Psoas muscle (tissue), 8 donors: ENCODE results near the gene TADA1. TPM values are rescaled to one million over a fixed set of nuclear protein-coding genes. Genes with fewer than 3 reads are reported as not detected.
A peak's percentile ranks its signal among the peaks of the same experiment; 100 is the strongest.

Source experiments
- ATAC-seq, 4 donors: fragments of 200-7000 bp; cut with Tn5 transposase; one replicate each; pipeline ENCODE4 v1.9.1; 2020; ENCODE audit warnings: moderate library complexity in 3 of 4, mild to moderate bottlenecking in 2 of 4
- DNase-seq, 2 donors: peaks; one replicate each; pipeline ENCODE4 v3.0.0-alpha.2; 2020
- H3K27ac ChIP-seq: fragments of 200-600 bp; one replicate; pipeline ENCODE4 v1.8.0; 2022
- H3K27me3 ChIP-seq, 3 donors: fragments of 200-600 bp in 1 of 3; one replicate each; pipeline versions ENCODE4 v1.6.1 to v1.8.0; 2013 to 2022; ENCODE audit warnings: low read length in 2 of 3, mild to moderate bottlenecking in 2 of 3, moderate library complexity in 1 of 3; ENCODE audit not compliant: insufficient read depth in 3 of 3
- H3K36me3 ChIP-seq, 2 donors: fragments of 200-600 bp in 1 of 2; one replicate each; pipeline versions ENCODE4 v1.6.1 to v1.8.0; 2013 to 2022; ENCODE audit warnings: low read depth in 1 of 2, mild to moderate bottlenecking in 1 of 2, moderate library complexity in 1 of 2; ENCODE audit not compliant: insufficient read depth in 1 of 2
- H3K4me1 ChIP-seq: fragments of 200-600 bp; one replicate; pipeline ENCODE4 v1.8.0; 2022
- H3K4me3 ChIP-seq: fragments of 200-600 bp; one replicate; pipeline ENCODE4 v1.8.0; 2022; ENCODE audit warnings: mild to moderate bottlenecking
- H3K9me3 ChIP-seq: fragments of 200-600 bp; one replicate; pipeline ENCODE4 v1.8.0; 2022
- WGBS, 3 donors: extraction: QIAGEN DNeasy Blood & Tissue Kit; methylation state at CpG; one replicate each; pipeline versions ENCODE4 v1.1.6 to v1.1.7; 2013; 5-methylcytosine and 5-hydroxymethylcytosine counted together
- intact Hi-C, 2 donors: fragments of 100-400 bp; cut with DNase I; formaldehyde crosslinking; loops; one replicate each; pipeline versions ENCODE4 v1.11.0 to v1.14.2; 2022
- polyA plus RNA-seq, 3 donors: library from polyadenylated mRNA; stranded (reverse); fragments of 200-250 nt; gene quantifications; one replicate each; pipeline ENCODE4 v1.2.3, GENCODE V29; 2013
- total RNA-seq, 4 donors: library from RNA; stranded (reverse); fragmentation: NEBNext Ultra II Directional in 2 of 4; extraction: Animal tissue kit (Norgen Biotek cat#: 25700) in 2 of 4; gene quantifications; one replicate each; pipeline versions ENCODE4 v1.2.1 to v1.2.4, GENCODE V29; 2021 to 2023
- TF ChIP-seq, protein P1 (sequence below): fragments of 200-600 bp; IDR thresholded peaks from one replicate; pipeline ENCODE4 v1.8.0; 2022; ENCODE audit warnings: antibody characterized with exemption
- donor health status: healthy with polysubstance abuse.
- donor health status: DM: no; HTN: no; CAD: no; lungs with moderate emphysema.
- donor health status: Bipolar disorder and iron deficiency.
- donor health status: healthy.
- donor health status: DM: yes; HTN: yes; CAD: no.
- donor health status: DM: no; HTN: no; CAD: no.
- donor health status: DM: no; HTN: no; CAD: no.
- donor health status: DM: yes; HTN: yes; CAD: no.

The TADA1 gene
- total and polyA plus RNA-seq, 7 donors: 7.3 to 9.9 (median 8.3) TPM

DNA sequence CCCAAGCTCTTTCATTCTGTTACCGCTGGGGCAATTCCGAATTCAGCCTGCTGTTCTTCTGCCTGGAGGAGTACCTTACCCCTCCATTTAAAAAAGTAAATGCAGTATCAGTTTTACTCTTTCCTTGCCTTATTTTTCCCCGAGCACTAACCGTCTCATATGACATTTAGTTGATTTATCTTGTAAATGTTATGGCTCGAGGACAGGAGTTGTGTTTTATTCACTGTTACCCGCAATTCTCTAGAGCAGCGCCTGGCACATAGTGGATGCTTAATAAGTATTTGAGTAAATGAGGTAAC, 425 bp upstream of the TADA1 start:
- H3K9me3 ChIP-seq: no peaks in the 10 kb centered on the region
- TF ChIP-seq, protein P1, sequence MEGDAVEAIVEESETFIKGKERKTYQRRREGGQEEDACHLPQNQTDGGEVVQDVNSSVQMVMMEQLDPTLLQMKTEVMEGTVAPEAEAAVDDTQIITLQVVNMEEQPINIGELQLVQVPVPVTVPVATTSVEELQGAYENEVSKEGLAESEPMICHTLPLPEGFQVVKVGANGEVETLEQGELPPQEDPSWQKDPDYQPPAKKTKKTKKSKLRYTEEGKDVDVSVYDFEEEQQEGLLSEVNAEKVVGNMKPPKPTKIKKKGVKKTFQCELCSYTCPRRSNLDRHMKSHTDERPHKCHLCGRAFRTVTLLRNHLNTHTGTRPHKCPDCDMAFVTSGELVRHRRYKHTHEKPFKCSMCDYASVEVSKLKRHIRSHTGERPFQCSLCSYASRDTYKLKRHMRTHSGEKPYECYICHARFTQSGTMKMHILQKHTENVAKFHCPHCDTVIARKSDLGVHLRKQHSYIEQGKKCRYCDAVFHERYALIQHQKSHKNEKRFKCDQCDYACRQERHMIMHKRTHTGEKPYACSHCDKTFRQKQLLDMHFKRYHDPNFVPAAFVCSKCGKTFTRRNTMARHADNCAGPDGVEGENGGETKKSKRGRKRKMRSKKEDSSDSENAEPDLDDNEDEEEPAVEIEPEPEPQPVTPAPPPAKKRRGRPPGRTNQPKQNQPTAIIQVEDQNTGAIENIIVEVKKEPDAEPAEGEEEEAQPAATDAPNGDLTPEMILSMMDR: no peak
- WGBS, 3 donors: 1 to 2% (median 1%) methylated on average over 7 of the region's 7 CpGs
- intact Hi-C loops: loop anchor here (5.0 kb wide), 2 partner anchors 34 to 181 kb away; no protein-coding TSS in a partner anchor
- DNase-seq (no peak), ATAC-seq (no peak)
- H3K27ac ChIP-seq: peak overlapping the region; percentile 61
- peaks cover 16% of the 10 kb centered on the region for H3K4me1 ChIP-seq
- H3K27me3 ChIP-seq: no peaks in the 10 kb centered on the region
- H3K4me3 ChIP-seq: peak overlapping the region; percentile 84
- H3K36me3 ChIP-seq: no peaks in the 10 kb centered on the region

DNA sequence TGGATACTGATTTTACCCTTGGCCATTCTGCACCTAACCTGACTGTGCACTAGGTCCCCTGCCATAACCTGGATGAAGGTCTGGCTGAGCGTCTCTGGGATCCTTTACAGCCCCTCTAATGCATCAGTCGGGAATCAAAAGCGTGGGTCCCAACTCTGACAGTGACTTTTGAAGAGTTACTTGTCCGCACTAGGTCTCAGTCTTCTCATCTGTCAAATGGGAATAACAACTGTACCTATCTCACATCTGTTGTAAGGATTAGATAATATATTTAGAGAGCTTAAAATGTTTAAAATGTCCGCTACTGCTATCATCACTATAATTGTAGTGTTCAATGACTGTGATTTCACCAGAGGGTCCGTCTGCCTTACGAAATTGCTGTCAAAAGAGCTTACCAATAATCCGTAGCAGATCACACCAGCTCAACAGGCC, 746 bp downstream of the TADA1 start:
- DNase-seq (no peak), ATAC-seq (no peak)
- TF ChIP-seq, protein P1: no peak
- intact Hi-C loops: loop anchor here (2.0 to 5.0 kb wide), 3 partner anchors 31 to 182 kb away; no protein-coding TSS in a partner anchor
- Histone ChIP-seq H3K4me3 (peak overlapping the region; percentile 84), H3K27me3 (no peaks in the 10 kb centered on the region), H3K27ac (peak overlapping the region; percentile 90), H3K4me1 (peaks cover 16% of the 10 kb centered on the region), H3K9me3 (no peaks in the 10 kb centered on the region), H3K36me3 (no peaks in the 10 kb centered on the region)
- 31 to 40% (median 35%) methylated on average over 8 of the region's 8 CpGs for WGBS, 3 donors

DNA sequence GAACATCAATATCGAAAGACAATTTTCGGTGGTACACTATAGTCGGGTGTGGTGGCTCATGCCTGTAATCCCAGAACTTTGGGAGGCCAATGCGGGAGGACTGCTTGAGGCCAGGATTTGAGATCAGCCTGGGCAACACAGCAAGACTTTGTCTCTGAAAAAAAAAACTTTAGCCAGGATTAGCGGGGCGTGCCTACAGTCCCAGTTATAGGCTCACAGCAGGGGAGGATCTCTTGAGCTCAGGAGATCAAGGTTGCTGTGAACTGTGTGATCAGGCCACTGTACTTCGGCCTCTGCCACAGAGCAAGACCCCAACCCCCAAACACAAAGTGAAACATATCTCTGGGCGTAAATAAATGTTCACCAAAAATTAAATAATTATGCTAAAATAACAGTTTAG, 1.6 kb downstream of the TADA1 start:
- no peak overlapping the region for H3K27ac ChIP-seq
- intact Hi-C loops: loop anchor here in 1 of 2 donors (2.0 kb wide), 1 partner anchor 30 kb away; no protein-coding TSS in a partner anchor
- no peak overlapping the region for H3K4me3 ChIP-seq
- H3K36me3 ChIP-seq: peaks cover 0 to 2% of the 10 kb centered on the region in 2 donors
- H3K4me1 ChIP-seq: peaks cover 16% of the 10 kb centered on the region
- 85 to 92% (median 92%) methylated on average over 8 of the region's 8 CpGs for WGBS, 3 donors
- no peaks in the 10 kb centered on the region for H3K27me3 ChIP-seq
- DNase-seq: no peak
- ATAC-seq: no peak
- TF ChIP-seq, protein P1: no peak
- no peaks in the 10 kb centered on the region for H3K9me3 ChIP-seq

DNA sequence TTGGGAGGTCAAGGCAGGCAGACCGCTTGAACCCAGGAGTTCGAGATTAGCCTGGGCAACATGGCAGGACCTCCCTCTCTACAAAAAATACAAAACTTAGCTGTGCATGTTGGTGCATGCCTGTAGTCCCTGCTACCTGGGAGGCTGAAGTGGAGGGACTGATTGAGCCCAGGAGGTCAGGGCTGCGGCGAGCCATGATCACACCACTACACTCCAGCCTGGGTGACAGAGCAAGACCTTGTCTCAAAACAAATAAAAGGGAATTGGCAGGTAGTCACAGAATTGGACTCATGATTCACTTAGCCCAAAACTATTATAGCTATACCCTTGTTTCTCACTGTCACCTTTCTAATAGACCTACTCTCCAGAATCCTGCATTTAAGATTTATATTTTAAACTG, 5.5 kb downstream of the TADA1 start:
- DNase-seq: no peak
- 92 to 97% (median 96%) methylated on average over 4 of the region's 4 CpGs for WGBS, 3 donors
- TF ChIP-seq, protein P1: no peak

More for the DNA sequence above, 5.5 kb downstream of the TADA1 start:
- ATAC-seq: no peak
- no peaks in the 10 kb centered on the region for H3K9me3 ChIP-seq
- H3K27ac ChIP-seq: no peak overlapping the region
- intact Hi-C loops: no loop called here
- peaks cover 16% of the 10 kb centered on the region for H3K4me1 ChIP-seq
- H3K36me3 ChIP-seq: peaks cover 0 to 37% of the 10 kb centered on the region in 2 donors
- no peak overlapping the region for H3K4me3 ChIP-seq
- no peaks in the 10 kb centered on the region for H3K27me3 ChIP-seq
